Panc1 (cell line): ENCODE measurements around the gene CRKL. TPM values are rescaled to one million over a fixed set of nuclear protein-coding genes. Genes with fewer than 3 reads are reported as not detected.

ENCODE experiments used
- ATAC-seq: fragments of 200-7000 bp; cut with Tn5 transposase; 2 replicates; pipeline ENCODE4 v1.9.1; 2020; ENCODE audit warnings: mild to moderate bottlenecking, moderate library complexity
- BruUV-seq: library from RNA; stranded (reverse); fragments of 400-500 nt; replicated peaks from 2 replicates; lab custom pipeline; 2021; lab: Mats Ljungman, UMichigan
- CTCF ChIA-PET: fragments of 300-600 bp; sonication (Branson Sonifier 250); formaldehyde crosslinking; loops from one replicate; lab custom pipeline; 2022; ENCODE audit warnings: antibody characterized with exemption; lab: Charles Lee
- POLR2A ChIA-PET: fragments of 300-600 bp; sonication (Branson Sonifier 250); formaldehyde crosslinking; loops from one replicate; lab custom pipeline; 2022; ENCODE audit warnings: antibody characterized with exemption; lab: Charles Lee
- DNase-seq: peaks from one replicate; pipeline ENCODE4 v3.0.0-alpha.2; 2010; ENCODE audit warnings: low read depth, low spot score
- H3K27ac ChIP-seq: 2 replicates; pipeline ENCODE4 v1.5.1; 2011; ENCODE audit warnings: mild to moderate bottlenecking, low read length, inconsistent platforms
- H3K27me3 ChIP-seq: fragments of 200-500 bp; sonication (Bioruptor generic); 2 replicates; pipeline ENCODE4 v1.6.0; 2014; ENCODE audit warnings: low read length, inconsistent platforms; ENCODE audit not compliant: control insufficient read depth, insufficient read depth
- H3K36me3 ChIP-seq: fragments of 200-500 bp; sonication (Bioruptor generic); 2 replicates; pipeline ENCODE4 v1.5.1; 2014; ENCODE audit warnings: inconsistent platforms, mild to moderate bottlenecking, low read length, moderate library complexity; ENCODE audit not compliant: control insufficient read depth, insufficient read depth
- H3K4me1 ChIP-seq: 2 replicates; pipeline ENCODE4 v1.5.1; 2011; ENCODE audit warnings: inconsistent platforms, mild to moderate bottlenecking, low read length, moderate library complexity; ENCODE audit not compliant: control insufficient read depth, insufficient read depth
- H3K4me3 ChIP-seq, 2 experiments: 2 replicates each; pipeline ENCODE4 v1.5.1; 2011 to 2012; ENCODE audit warnings: low read depth in 2 of 2, low read length in 2 of 2, mild to moderate bottlenecking in 2 of 2, inconsistent platforms in 1 of 2, moderate library complexity in 1 of 2
- H3K9me3 ChIP-seq: fragments of 200-500 bp; sonication (Bioruptor generic); 2 replicates; pipeline ENCODE4 v1.5.1; 2014; ENCODE audit warnings: low read depth, mild to moderate bottlenecking, inconsistent platforms, low read length, moderate library complexity; ENCODE audit not compliant: control insufficient read depth, insufficient read depth
- CTCF ChIP-seq: fragments of 450-650 bp; IDR thresholded peaks from 2 replicates; pipeline ENCODE4 v1.5.1; 2017; ENCODE audit warnings: mild to moderate bottlenecking
- POLR2AphosphoS5 ChIP-seq: IDR thresholded peaks from 2 replicates; pipeline ENCODE4 v1.6.1; 2012; ENCODE audit warnings: mild to moderate bottlenecking, low read depth, low read length, moderate library complexity
- REST ChIP-seq, 2 experiments: IDR thresholded peaks; 2 replicates each; pipeline ENCODE4 v1.6.1; 2011 to 2012; ENCODE audit warnings: low read depth in 2 of 2, control low read depth in 1 of 2, low read length in 1 of 2, mild to moderate bottlenecking in 1 of 2, moderate library complexity in 1 of 2; ENCODE audit not compliant: insufficient read depth in 1 of 2
- SIN3A ChIP-seq: IDR thresholded peaks from 2 replicates; pipeline ENCODE4 v1.6.1; 2012; ENCODE audit warnings: low read depth, mild to moderate bottlenecking, low read length, moderate library complexity, borderline replicate concordance; ENCODE audit not compliant: insufficient read depth
- TCF7L2 ChIP-seq: IDR thresholded peaks from 2 replicates; pipeline ENCODE4 v1.6.1; 2011; ENCODE audit warnings: mild to moderate bottlenecking, low read depth, low read length, inconsistent platforms
- in situ Hi-C: cut with HindIII; loops from 2 replicates; pipeline ENCODE4 v1.10.0; 2016; ENCODE audit warnings: low sequenced_read_pairs, low pct_unique_long_range_greater_than_20kb
- intact Hi-C: fragments of 100-400 bp; cut with micrococcal nuclease; formaldehyde crosslinking; loops from one replicate; pipeline ENCODE4 v1.10.0; 2022; ENCODE audit not compliant: unreplicated experiment
- total RNA-seq: library from RNA; stranded (reverse); gene quantifications from one replicate; pipeline ENCODE4 v1.2.1, GENCODE V29; 2021; ENCODE audit not compliant: unreplicated experiment

CRKL gene
- total RNA-seq, 1 experiment from 2014 or later = 59.4 TPM

GRCh38 chr22:20986365-20986764 lies 69.2 kb downstream of the CRKL start:
- Histone ChIP-seq H3K4me3 (no peak overlapping the region), H3K36me3 (no peaks in the 10 kb centered on the region; the same call in 1 of the 2 replicates), H3K4me1 (0 out of 2 replicates have a peak, but pooled peaks cover 2% of the 10 kb centered on the region), H3K27me3 (no peaks in the 10 kb centered on the region), H3K9me3 (no peaks in the 10 kb centered on the region), H3K27ac (no peak overlapping the region)
- intact Hi-C loops (no loop called here), in situ Hi-C loops (no loop called here)
- TF ChIP-seq TCF7L2 (no peak), CTCF (no peak), SIN3A (no peak), POLR2AphosphoS5 (no peak), REST (IDR thresholded peaks at IDR 0.05; ENCODE audit: insufficient read depth in 1 of 2, low read depth in 2 of 2, low read length in 1 of 2) (no peak)
- ChIA-PET CTCF (no interaction called here), POLR2A (interaction anchor here (0.6 to 0.7 kb wide), 3 partner anchors 31 to 107 kb away, joined by 3 read pairs; no protein-coding TSS in a partner anchor)
- no peak for DNase-seq
- TSS peak; percentile 64 for BruUV-seq
- ATAC-seq = no peak

- H3K36me3 ChIP-seq = no peaks in the 10 kb centered on the region; the same call in 1 of the 2 replicates
- DNase-seq = no peak
- no peak overlapping the region for H3K4me3 ChIP-seq
- ATAC-seq = no peak
- intact Hi-C loops = no loop called here
- no peak overlapping the region for H3K27ac ChIP-seq
- no peaks in the 10 kb centered on the region for H3K27me3 ChIP-seq
- no TSS peak for BruUV-seq
- ChIA-PET CTCF (no interaction called here), POLR2A (no interaction called here)
- H3K9me3 ChIP-seq = no peaks in the 10 kb centered on the region
- in situ Hi-C loops = no loop called here
- H3K4me1 ChIP-seq = no peaks in the 10 kb centered on the region
- no peak for TF ChIP-seq SIN3A
These were observed 70.2 kb downstream of the CRKL start for GRCh38 chr22:20987375-20987774.

GRCh38 chr22:20988573-20989322 lies 71.5 kb downstream of the CRKL start:
- ChIA-PET CTCF (no interaction called here), POLR2A (interaction anchor here (1.3 kb wide), 1 partner anchor 11 kb away, joined by 3 read pairs; no protein-coding TSS in a partner anchor)
- no peaks in the 10 kb centered on the region for H3K9me3 ChIP-seq
- no peaks in the 10 kb centered on the region for H3K36me3 ChIP-seq
- H3K27me3 ChIP-seq = no peaks in the 10 kb centered on the region
- no TSS peak for BruUV-seq
- H3K4me3 ChIP-seq = no peak overlapping the region
- intact Hi-C loops = no loop called here
- ATAC-seq (0 out of 2 replicates have a peak, but pooled peaks have one; percentile 31), DNase-seq (no peak)
- no peaks in the 10 kb centered on the region for H3K4me1 ChIP-seq
- in situ Hi-C loops = no loop called here
- H3K27ac ChIP-seq = no peak overlapping the region
- no peak for TF ChIP-seq CTCF
- no peak for TF ChIP-seq TCF7L2
- no peak for TF ChIP-seq REST (IDR thresholded peaks at IDR 0.05; ENCODE audit: insufficient read depth in 1 of 2, low read depth in 2 of 2, low read length in 1 of 2)
- TF ChIP-seq SIN3A = no peak
